ENCODE measurements around the gene CCDC134.

DNA sequence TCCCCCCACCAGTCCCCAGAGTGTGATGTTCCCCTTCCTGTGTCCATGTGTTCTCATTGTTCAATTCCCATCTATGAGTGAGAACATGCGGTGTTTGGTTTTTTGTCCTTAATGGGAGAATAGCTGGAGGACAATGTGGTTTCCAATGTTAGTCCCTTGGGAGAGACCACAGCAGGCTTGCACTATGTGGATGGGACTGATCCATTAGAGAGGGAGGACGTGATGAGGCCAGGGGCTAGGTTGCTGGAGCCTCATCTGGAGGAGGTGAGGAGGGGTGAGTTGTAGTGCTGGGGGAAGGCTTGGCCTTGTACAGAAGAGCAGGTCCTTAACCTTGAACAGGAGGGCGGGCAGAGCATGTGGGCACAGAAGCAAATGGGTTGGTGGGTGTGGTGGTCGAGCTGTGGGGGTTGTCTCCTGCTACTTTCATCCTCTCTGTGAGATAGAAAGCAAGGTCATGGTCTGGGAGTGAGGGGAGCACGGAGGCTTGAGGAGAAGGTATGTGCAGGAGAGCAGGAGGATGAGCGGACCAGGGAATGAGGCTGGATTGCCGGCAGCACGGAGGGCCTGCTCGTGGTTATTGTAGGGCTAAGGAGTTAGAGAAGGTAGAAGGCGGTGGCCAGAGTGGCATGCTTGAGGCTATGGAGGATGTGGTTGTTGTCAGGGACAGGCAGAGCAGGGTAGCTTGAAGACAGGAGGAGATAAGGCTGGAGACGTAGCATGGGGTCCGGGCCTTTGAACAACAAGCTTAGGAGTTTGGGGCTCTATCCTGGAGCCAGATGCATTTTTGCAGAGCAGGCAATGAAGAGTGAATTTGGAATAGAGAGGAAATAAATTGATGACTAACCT is 21.2 kb downstream of the CCDC134 start:
- TF ChIP-seq ISL1 (CRISPR knock-in tag; IDR thresholded peaks at IDR 0.05) (no peak), ZFP30 (CRISPR knock-in tag; IDR thresholded peaks at IDR 0.05) (no peak), ARNTL (CRISPR knock-in tag; IDR thresholded peaks at IDR 0.05; ENCODE audit: borderline replicate concordance, low read depth) (no peak)
- TF ChIP-seq, protein P1, sequence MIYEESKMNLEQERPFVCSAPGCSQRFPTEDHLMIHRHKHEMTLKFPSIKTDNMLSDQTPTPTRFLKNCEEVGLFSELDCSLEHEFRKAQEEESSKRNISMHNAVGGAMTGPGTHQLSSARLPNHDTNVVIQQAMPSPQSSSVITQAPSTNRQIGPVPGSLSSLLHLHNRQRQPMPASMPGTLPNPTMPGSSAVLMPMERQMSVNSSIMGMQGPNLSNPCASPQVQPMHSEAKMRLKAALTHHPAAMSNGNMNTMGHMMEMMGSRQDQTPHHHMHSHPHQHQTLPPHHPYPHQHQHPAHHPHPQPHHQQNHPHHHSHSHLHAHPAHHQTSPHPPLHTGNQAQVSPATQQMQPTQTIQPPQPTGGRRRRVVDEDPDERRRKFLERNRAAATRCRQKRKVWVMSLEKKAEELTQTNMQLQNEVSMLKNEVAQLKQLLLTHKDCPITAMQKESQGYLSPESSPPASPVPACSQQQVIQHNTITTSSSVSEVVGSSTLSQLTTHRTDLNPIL (CRISPR knock-in tag; IDR thresholded peaks at IDR 0.05; ENCODE audit: low read depth): no peak
- TF ChIP-seq, protein P2, sequence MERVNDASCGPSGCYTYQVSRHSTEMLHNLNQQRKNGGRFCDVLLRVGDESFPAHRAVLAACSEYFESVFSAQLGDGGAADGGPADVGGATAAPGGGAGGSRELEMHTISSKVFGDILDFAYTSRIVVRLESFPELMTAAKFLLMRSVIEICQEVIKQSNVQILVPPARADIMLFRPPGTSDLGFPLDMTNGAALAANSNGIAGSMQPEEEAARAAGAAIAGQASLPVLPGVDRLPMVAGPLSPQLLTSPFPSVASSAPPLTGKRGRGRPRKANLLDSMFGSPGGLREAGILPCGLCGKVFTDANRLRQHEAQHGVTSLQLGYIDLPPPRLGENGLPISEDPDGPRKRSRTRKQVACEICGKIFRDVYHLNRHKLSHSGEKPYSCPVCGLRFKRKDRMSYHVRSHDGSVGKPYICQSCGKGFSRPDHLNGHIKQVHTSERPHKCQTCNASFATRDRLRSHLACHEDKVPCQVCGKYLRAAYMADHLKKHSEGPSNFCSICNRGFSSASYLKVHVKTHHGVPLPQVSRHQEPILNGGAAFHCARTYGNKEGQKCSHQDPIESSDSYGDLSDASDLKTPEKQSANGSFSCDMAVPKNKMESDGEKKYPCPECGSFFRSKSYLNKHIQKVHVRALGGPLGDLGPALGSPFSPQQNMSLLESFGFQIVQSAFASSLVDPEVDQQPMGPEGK (CRISPR knock-in tag; IDR thresholded peaks at IDR 0.05; ENCODE audit: borderline replicate concordance): no peak
- TF ChIP-seq, protein P3, sequence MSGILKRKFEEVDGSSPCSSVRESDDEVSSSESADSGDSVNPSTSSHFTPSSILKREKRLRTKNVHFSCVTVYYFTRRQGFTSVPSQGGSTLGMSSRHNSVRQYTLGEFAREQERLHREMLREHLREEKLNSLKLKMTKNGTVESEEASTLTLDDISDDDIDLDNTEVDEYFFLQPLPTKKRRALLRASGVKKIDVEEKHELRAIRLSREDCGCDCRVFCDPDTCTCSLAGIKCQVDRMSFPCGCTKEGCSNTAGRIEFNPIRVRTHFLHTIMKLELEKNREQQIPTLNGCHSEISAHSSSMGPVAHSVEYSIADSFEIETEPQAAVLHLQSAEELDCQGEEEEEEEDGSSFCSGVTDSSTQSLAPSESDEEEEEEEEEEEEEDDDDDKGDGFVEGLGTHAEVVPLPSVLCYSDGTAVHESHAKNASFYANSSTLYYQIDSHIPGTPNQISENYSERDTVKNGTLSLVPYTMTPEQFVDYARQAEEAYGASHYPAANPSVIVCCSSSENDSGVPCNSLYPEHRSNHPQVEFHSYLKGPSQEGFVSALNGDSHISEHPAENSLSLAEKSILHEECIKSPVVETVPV (CRISPR knock-in tag; IDR thresholded peaks at IDR 0.05): no peak
